Activated CD4-positive, alpha-beta T cell treated with anti-CD3 and anti-CD28 coated beads, Interleukin-2, Interleukin-6, amounts not matched to agents 100 ng/mL and 50 ng/mL, durations not matched to agents 16 hours and 8 hours (primary cell): ENCODE data around the gene TBC1D7.
A peak's percentile ranks its signal among the peaks of the same experiment; 100 is the strongest.

Source experiments
- DNase-seq: peaks from one replicate; pipeline ENCODE4 v3.0.0-alpha.2; 2020

The TBC1D7 gene

DNA sequence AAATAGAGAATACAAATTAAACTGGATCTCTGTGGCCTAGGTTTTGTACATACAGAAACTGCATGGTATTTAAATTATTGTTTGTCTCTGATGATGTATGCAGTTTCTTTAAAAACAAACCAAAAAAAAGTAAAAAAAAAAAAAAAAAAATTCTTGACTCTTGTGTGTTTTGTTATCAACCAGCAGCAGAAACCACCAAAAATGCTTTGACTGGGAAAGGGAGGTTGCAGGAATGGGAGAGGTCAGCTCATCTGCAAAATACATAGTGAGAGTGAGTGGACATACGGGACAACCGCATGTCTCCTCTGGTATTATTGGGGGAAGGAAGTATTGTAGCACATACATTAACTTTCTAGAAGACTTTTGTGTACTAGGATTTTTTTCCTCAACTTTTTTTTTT is 38.0 kb downstream of the TBC1D7 start:
- DNase-seq = no peak

DNA sequence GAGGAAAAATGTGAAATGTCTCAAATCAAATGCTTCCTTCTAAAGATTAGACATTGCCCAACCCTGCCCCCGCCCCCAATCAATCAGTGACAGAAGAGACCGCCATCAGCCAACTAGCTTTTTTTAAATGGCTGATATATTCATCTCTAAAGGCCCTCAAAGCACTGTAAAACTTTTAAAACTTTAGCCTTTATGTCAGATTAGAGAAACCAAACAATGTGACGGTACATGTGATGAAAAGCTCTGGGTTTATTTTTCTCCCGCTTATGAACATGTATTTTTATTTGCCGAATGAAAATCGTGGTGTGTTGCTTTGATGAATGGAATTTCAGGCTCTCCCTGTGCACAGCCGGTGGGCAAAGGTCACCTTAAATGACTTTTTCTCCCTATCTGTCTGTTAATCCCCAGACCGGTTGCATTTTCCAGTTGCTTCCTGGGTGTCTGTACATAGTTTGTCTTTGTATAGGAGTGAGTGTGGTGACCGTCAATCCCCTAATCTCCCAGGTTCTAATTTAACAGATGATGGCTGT is 38.5 kb downstream of the TBC1D7 start:
- DNase-seq = no peak

DNA sequence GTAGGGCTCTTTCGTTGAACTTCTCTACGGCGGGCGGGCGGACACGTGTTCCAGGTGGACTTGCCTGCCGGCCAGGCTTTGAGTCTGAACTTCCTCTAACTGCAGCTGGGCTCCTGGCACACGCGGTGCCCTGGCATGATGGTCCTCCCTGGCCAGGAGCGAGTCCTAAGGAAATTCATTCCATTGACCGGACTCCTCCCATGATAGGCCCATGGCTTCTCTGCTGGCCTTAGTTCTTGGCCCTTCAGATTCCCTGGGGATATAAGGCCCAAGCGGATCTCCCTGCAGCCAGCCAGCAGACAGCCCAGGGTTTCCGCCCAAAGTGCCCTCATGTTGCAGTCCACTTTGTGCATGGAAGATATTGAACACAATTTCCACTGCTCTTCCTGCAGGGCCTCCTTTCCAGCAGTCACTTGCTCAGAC is 39.4 kb downstream of the TBC1D7 start:
- DNase-seq = no peak

DNA sequence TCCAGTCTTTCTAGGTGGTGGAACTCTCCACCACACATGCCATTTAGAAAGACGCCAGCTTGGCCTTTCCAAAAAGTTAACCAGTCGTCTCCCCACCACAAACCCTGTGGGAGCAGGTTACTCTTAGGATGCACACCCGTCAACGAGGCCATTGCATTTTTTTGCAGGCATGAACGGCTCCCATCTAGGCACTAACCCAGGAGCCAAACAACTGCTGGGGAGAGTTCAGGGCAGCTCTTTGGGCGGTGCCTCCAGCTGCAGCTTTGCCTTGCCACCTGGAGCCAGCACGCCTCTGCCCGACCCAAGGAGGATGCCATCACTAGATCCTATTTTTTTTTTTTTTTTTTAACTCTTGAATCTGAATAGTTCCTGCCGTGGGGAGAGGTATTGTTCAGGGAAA is 39.9 kb downstream of the TBC1D7 start:
- DNase-seq = no peak

DNA sequence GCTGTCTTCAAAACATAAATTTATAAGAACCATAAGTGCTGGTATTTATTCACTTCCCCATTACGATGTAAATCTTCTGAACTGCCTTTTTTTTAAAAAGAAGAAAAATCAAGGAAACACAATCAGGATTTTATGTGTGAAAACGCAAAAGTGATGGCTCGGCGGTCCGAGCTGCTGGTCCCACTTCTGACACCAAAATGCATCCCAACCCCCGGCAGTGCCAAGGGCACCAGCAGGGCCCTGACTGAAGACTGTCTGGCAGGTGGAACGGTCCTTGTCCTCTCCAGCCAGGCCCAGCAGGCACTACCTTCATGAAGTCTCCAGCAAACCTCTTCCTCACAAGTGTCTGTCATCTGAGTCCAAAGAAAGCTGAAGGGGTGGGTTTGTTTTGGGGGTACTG is 41.2 kb downstream of the TBC1D7 start:
- no peak for DNase-seq

DNA sequence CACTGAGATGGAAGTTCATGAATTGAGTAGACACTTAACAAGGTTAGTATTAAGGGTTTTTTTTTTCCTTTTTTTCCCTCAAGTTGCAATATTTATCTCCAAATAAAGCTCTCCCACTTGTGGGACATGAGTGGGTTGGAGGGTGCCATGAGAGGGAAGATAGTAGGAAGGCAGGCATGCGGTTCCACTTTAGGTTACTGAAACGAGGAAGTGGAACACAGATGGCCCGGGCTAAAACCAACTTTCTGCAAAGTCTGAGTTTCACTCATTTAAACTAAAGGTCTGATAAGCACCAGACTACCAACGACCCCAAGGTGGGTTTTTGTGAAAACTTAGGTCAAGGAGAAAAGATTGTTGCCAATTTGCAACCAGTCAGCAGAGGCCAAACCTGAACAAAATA is 42.2 kb downstream of the TBC1D7 start:
- no peak for DNase-seq

DNA sequence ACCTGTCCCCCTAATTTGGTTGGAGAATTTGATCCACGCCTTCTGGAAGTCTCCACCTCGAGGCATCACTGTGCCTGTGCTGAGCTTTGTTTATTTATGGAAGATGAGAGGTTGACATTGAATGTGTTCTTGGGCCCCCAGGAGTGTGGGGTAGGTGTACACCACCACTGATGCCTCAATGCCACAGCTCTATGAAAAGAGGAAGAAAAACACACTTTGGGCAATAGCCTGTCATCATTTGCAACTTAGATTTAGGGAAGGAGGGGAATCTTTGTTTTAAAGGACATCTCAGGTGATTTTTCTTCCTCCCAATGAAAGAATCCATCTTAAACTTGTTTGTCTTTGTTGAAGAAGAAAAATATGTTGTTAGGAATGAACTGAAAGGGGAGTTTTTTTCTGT is 42.6 kb downstream of the TBC1D7 start:
- no peak for DNase-seq

DNA sequence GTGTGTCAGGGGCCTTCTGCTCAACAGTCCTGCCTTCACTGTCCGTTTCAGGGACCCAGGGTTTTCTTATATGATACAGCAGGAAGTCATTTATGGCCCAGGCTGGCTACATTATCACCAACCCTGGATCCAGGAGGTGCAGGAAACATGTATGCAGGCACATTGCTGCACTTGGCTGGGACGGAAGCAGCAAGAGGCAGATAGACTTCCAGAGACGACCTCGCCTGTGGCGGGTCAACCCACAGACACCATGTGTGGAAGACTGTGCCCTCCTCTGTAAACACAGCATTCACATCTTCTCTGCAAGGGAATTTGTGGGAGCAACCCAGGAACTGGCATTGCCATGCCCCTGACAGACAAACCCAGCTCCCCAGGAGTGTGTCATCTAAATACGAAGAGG is 43.7 kb downstream of the TBC1D7 start:
- no peak for DNase-seq

DNA sequence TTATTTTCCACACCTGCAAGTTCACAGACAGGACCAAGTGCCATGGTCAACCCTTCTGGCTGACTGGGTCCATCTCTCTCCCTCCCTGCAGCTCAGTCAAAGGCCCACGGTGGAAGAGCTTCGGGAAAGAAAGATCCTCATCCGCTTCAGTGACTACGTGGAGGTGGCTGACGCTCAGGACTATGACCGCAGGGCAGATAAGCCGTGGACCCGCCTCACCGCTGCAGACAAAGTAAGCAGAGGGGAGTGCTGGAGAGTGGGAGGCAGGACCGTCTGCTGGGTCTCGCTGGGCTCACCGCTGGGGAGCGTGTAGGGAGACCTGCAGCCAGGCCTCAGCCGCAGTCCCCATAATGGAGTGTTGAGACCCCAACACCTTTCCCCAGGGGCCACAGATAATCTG is 45.0 kb downstream of the TBC1D7 start:
- DNase-seq = no peak

DNA sequence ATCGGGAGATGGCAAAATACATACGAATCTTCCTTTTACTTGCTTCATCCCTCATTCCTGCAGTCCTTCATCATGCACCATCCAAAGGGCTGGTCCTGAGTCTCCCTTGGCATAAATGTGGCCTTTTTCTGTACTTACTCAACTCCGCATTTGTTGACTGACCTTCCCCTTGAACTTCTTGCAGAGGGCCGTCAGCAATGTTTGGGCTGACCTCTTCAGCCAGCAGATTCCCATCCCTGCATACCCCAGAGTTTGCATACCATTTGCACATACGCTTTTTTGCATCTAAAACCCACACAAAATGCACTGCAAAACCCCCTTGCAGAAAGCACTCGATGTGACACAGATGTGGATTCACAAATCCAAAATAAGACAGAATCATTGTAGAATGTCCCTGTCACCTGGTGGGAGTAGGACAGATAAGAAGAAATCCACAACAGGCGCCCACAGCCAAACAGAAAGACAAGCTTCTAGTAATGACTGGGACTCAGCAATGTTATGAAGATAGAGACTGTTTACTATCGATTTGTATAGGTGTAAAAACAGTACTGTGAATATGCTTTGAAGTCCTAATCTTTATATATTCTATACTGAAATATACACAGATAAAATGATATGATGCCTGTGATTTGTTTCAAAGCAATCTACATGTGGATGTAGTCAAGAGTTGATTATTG is 45.8 kb downstream of the TBC1D7 start:
- DNase-seq = no peak

DNA sequence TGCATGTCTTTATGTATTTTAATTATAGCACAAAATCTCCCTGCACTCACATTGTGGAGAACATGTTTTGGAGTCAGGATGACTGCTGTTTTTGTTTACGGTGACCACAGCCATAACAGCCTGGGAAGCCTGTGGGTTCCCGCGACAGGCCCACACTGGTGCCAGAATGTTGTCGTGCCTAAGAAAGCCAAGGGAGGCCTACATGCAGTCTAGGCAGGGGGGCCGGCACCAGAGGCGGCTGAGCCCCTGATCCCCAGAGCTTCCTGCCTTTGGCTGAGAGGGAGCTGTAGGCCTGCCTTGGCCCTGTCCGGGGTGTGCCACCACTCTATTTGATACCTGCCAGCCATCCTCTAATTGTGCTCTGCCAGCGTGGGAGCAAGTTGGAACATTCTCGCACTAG is 46.7 kb downstream of the TBC1D7 start:
- DNase-seq = no peak

DNA sequence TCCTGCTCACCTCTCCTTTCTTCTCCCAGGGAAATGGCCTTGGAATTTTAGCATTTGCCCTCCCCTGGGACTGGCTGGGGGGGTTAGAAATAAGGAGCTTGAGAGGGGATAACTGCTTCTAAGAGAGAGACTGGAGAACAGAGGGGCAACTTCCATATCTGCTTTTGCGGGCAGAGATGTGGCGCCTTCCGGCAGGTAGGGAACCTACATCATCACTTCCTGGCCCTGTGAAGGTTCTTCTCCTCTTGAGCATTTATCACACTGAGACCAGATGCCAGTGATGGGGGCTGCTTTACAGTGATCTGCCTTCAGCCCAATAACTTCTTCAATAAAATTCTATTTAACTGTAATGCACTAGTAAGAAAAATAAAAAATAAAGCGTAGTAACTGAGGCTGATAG is 48.1 kb downstream of the TBC1D7 start:
- no peak for DNase-seq

DNA sequence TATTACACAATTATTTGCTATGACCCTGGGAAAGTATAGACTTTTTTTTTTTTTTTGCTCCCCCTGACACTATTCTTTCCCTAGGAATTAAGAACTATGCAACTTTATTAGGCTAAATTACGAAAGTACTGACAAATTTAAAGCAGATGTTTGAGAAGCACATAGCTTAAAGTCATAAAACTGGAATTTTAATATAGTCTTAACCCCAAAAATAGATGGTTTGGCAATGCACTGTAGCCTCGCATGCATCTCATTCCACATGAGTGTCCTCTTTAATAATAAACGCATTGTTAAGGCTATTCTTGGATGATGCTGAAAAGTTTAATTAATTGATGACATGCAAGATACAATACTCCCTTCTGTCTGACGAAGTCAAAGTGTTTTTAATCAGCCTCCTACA is 49.3 kb downstream of the TBC1D7 start:
- DNase-seq = no peak

DNA sequence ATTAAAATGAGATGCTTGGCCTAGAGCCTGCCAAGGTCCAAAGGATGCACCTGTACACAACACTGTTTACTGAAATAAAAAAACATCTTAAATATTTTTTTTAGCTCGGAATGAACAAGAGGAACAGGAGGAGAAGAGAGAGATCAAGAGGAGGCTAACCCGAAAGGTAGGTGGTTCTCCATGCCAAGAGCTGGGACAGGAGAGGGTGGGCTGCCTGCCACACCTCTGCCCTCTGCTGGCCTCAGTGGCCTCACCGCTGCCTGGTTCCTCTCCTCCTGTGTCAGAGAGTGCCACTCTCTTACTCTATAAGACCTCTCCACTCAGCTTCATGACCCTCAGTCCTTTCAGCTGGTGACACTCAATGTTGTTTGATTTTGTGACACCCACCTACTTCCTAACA is 50.2 kb downstream of the TBC1D7 start:
- DNase-seq = peak; percentile 14

DNA sequence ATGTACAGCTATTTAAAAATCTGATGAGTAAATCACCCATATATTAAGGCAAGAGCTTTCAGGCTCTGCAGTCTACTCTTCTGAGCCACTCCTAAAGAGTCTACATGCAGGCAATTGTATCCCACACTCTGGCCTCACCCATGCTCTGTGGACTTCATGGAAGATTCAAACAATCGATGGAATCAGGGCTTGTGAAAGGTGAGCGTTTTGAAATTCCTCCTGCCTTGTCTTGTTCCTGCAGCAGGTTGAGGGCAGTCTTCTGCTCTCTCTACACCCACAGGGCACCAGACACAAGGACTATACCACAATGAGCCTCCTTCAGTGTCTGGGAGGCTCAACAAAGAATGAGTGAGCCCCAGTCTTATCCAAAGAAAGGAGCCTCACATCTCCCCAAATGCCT is 51.1 kb downstream of the TBC1D7 start:
- no peak for DNase-seq

DNA sequence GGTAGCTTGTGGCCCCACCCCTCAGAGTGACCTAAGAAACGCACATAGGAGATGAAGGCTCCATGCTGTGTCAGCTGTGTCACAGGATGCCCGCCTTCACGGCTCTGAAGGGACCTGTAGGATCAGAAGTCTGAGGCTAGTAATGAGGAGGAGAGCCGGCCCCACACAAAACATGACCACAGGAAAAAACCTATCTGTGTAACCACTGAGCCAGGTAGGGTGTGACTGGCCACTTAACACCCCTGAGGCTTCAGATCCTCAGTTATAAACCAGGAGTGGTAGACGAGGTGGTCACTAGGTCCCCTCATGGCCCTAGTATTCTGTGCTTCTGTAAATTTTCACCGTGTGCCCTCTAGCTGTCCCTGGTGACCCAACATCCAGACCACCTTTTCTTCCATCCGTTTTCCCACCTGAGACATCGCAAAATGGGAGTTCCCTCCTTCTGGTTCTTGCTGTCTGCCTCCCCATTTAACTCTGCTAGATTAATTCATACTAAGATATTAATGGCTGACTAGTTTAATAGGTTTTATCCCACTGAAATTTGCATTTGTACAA is 52.8 kb downstream of the TBC1D7 start:
- DNase-seq = no peak

DNA sequence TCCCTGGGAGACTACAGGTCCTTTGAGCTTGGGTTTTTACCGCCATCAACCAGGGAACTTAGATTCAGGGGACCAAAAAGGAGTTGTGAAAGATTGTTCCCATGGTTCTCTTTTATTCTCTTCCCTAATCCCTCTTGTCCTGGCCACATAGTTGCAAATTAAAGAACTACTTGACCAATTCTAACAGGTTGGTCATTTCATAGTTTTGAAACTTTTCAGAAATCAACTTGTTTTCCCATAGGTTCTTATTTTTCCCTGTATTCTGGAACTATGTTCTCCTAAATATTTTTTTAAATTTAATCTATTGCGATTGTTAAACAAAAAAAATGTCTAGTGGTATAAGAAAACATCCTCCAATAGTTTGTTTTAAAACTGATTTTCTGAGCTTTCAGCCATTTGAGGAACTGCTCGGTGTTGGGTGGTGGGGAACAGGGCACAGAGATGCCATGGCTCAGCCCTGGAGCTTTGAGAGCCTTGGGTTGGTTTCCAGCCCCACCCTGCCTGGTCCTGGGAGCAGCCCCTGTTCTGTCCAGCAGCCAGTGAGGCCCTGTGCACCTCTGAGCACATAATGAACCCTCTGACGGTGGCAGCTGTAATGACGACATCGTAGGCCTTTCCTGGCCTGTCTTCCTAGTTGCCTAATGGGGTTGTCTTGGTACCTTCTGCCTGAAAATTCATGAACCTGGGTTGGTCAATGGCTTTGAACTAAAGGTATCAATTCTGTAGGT is 53.5 kb downstream of the TBC1D7 start:
- DNase-seq = no peak

DNA sequence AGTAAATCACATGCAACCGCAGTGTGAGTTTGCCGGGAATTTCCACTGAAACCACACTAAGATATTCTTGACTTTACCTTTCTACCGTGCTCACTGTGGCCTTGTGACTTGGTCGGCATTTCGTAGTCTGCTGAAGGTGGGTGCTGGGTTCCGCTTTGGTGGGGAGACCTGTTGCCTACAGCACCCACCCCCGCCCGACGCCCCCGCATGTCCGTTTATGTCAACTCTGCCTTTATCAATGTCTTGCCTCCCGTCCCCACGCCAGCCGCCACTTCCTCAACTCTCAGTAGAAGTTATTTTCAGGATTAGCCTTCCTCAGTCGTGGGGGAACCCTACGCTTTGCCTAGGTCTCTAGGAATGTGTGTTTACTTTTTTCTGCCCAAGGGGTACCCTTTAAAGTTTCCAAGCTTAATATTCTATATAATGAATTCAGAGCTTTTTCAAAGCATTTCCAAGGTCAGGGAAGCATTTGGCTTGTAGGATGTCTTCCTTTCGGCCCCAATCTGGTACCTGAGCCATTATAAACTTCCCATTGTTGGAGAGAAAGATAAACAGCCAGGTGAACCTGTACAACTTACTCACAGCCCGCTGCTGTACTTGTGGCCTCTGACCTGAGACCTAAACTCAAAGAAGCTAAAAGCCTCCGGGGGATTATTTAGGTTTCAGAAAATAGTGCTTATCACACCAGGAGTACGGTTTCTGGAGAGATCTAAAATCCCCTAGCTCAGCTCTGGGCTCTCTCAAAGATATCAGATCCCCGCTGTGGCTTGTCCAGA is 54.2 kb downstream of the TBC1D7 start:
- DNase-seq = peak; percentile 68

DNA sequence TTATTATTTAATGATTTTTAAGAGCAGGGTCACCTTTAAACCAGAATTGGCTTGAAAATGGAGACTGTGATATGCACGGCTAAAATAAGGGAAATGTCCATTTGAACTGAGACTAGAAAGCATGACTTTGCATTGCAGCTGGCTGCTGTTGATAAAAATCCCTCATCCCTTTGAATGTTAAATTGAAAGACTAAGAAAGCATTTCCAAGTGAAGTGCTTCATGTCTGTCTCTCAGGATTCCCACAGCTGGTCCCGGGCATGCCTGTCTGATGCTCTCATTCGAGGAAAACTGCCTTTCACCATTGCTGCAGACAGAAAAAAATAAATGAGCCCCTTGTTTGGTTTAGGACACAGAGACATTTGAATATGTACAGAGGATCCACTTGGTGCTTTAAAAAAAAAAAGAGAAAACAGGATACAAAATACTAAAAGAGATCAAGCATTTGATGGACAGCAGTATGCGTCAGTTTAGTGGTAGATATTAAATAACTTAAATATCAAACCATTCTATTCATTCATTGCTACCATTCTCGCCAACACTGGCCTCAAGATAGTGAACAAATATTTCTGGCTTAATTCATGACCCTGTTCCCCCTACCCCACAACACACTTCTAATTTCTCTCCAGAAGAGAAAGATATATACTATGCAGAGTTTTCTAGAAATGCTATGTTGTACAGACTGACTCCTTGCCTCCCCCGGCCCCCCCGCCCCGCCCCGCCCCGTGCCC is 55.0 kb downstream of the TBC1D7 start:
- no peak for DNase-seq

DNA sequence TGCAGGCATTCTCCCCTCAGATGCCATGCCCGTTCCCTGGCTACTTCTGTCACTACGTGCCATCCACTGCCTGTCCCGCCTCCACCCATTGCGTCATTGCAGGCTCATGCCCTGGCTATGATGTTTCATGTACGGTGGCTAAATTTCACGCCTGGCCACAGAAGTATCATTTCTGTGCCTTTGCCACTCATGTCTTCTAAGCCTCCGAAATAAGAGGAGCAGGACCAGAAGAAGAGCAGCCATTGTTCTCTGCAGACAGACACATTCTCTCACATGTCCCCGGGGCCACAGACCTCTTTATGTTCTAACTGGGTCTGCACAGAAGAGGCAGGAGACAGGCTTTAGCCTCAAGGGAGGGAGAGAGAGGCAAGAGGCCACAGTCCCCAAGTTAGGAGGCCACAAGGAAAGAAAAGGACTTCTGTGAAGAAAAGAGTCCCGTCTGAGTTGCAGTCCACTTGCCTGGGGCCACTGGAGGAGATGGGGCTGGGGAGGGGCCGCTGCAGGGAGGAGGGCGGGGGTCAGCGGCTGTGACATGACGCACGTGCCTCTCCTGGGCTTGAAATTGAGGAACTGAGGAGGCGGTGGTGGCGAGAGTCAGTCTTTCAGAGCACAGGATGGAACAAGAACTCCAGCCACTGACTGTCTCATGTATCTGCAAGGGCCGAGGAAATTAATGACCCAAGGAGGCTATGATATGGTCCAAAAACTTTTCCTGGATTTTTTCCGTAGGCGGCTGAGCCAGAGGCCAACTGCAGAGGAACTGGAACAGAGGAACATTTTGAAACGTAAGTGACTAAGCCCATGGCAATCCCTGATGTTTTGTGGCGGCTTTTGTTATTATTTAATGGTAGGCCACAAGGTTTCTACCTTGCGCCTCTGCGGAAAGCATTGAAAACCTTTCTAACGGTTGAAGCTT is 55.9 kb downstream of the TBC1D7 start:
- no peak for DNase-seq

DNA sequence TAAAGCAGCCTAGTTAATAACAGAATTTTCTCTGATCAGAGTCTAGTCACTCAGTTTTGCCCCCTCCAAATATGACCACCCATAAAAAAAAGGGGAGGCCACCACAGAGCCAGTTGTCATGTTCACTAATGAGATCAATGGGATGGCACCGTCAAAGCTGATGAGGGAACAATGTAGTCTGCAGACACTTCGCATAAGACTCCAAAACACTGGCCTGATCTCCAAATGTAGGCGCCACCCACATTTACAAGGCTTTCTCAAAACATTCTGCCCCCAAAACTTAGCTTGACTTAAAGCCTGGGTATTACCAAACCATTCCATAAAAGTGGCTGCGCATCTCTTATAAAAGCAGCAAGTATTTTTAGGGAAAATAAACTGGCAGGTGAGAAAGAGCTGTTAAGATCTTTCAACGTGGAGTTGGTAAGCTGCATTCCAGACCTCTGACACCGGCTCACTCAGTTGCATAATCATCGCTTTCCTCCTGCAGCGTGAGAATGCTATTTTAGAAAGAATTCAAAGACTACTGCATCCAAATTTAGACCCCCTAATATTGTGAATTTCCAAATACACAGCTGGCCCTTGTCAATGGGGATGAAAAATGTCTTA is 59.3 kb downstream of the TBC1D7 start:
- no peak for DNase-seq
